GM18873 (cell line): ENCODE data around the gene TBC1D4.
"Not testable (repeated sequence)": the region's sequence is repeated elsewhere in the genome, so short reads cannot be mapped to it uniquely, and the experiment has no call there.

ENCODE experiments used
- ATAC-seq: cut with Tn5 transposase; IDR thresholded peaks from one replicate; pipeline ENCODE4 v1.9.1; 2021; ENCODE audit warnings: mild to moderate bottlenecking, moderate library complexity, moderate number of reproducible peaks; ENCODE audit not compliant: unreplicated experiment, low FRiP score

Gene TBC1D4

GRCh38 chr13:75334634-75335447 is 147.1 kb downstream of the TBC1D4 start:
- no peak for ATAC-seq

- ATAC-seq: no peak
These were observed 148.9 kb downstream of the TBC1D4 start for GRCh38 chr13:75333103-75333502.

- no peak for ATAC-seq
These were observed 150.1 kb downstream of the TBC1D4 start for GRCh38 chr13:75331792-75332349.

GRCh38 chr13:75330770-75331169 is 151.2 kb downstream of the TBC1D4 start:
- ATAC-seq: no peak

- no peak for ATAC-seq
These were observed 152.2 kb downstream of the TBC1D4 start for GRCh38 chr13:75329723-75330122.

- ATAC-seq: no peak
These were observed 152.9 kb downstream of the TBC1D4 start for GRCh38 chr13:75329097-75329496.

- no peak for ATAC-seq
These were observed 154.8 kb downstream of the TBC1D4 start for GRCh38 chr13:75327135-75327510.

GRCh38 chr13:75326173-75327134 is 155.5 kb downstream of the TBC1D4 start:
- peak; percentile 84 for ATAC-seq

GRCh38 chr13:75325711-75326110 is 156.3 kb downstream of the TBC1D4 start:
- no peak for ATAC-seq

GRCh38 chr13:75324413-75324940 is 157.5 kb downstream of the TBC1D4 start:
- ATAC-seq: no peak

GRCh38 chr13:75321084-75321483 is 160.9 kb downstream of the TBC1D4 start:
- no peak for ATAC-seq

- no peak for ATAC-seq
These were observed 162.7 kb downstream of the TBC1D4 start for GRCh38 chr13:75319254-75319653.

- ATAC-seq: peak; percentile 62
These were observed 163.7 kb downstream of the TBC1D4 start for GRCh38 chr13:75318138-75318833.

- no peak for ATAC-seq
These were observed 165.5 kb downstream of the TBC1D4 start for GRCh38 chr13:75316427-75316826.

GRCh38 chr13:75312884-75313520 is 169.0 kb downstream of the TBC1D4 start:
- ATAC-seq: peak; percentile 58

GRCh38 chr13:75309981-75310580 is 171.9 kb downstream of the TBC1D4 start:
- no peak for ATAC-seq

GRCh38 chr13:75308222-75308621 is 173.7 kb downstream of the TBC1D4 start:
- ATAC-seq: peak; percentile 56

GRCh38 chr13:75307370-75307949 is 174.5 kb downstream of the TBC1D4 start:
- ATAC-seq: no peak

- ATAC-seq: not testable (repeated sequence)
These were observed 175.0 kb downstream of the TBC1D4 start for GRCh38 chr13:75306967-75307366.
